NCI-H1694 (cell line): ENCODE measurements around the gene NPAS3.

Experiments used
- DNase-seq: peaks from one replicate; lab custom pipeline; 2025; lab: John Stamatoyannopoulos, UW

The NPAS3 gene

GRCh38 chr14:33441633-33442032 lies 503.0 kb downstream of the NPAS3 start:
- no peak for DNase-seq

GRCh38 chr14:33444136-33444535 lies 505.5 kb downstream of the NPAS3 start:
- DNase-seq: no peak

- no peak for DNase-seq
These were observed 510.6 kb downstream of the NPAS3 start for GRCh38 chr14:33449268-33449667.

GRCh38 chr14:33449703-33450395 lies 511.2 kb downstream of the NPAS3 start:
- DNase-seq: no peak

- DNase-seq: no peak
These were observed 511.7 kb downstream of the NPAS3 start for GRCh38 chr14:33450416-33450815.

- no peak for DNase-seq
These were observed 512.5 kb downstream of the NPAS3 start for GRCh38 chr14:33451211-33451610.

- no peak for DNase-seq
These were observed 514.3 kb downstream of the NPAS3 start for GRCh38 chr14:33452995-33453394.

- no peak for DNase-seq
These were observed 515.4 kb downstream of the NPAS3 start for GRCh38 chr14:33454022-33454595.

GRCh38 chr14:33454707-33455106 lies 516.0 kb downstream of the NPAS3 start:
- DNase-seq: no peak

GRCh38 chr14:33455654-33456345 lies 517.1 kb downstream of the NPAS3 start:
- no peak for DNase-seq

- no peak for DNase-seq
These were observed 518.3 kb downstream of the NPAS3 start for GRCh38 chr14:33457021-33457420.

GRCh38 chr14:33457617-33458016 lies 518.9 kb downstream of the NPAS3 start:
- no peak for DNase-seq

GRCh38 chr14:33460164-33460563 lies 521.5 kb downstream of the NPAS3 start:
- DNase-seq: no peak

GRCh38 chr14:33461036-33461435 lies 522.4 kb downstream of the NPAS3 start:
- DNase-seq: no peak

- DNase-seq: no peak
These were observed 525.1 kb downstream of the NPAS3 start for GRCh38 chr14:33463731-33464130.

GRCh38 chr14:33464254-33464962 lies 525.7 kb downstream of the NPAS3 start:
- DNase-seq: no peak

- DNase-seq: peak; percentile 65
These were observed 527.4 kb downstream of the NPAS3 start for GRCh38 chr14:33465846-33466700.

GRCh38 chr14:33467971-33468370 lies 529.3 kb downstream of the NPAS3 start:
- no peak for DNase-seq

- no peak for DNase-seq
These were observed 531.2 kb downstream of the NPAS3 start for GRCh38 chr14:33469898-33470297.

GRCh38 chr14:33471776-33472175 lies 533.1 kb downstream of the NPAS3 start:
- no peak for DNase-seq

GRCh38 chr14:33475623-33476022 lies 536.9 kb downstream of the NPAS3 start:
- DNase-seq: peak; percentile 49

GRCh38 chr14:33477797-33478196 lies 539.1 kb downstream of the NPAS3 start:
- no peak for DNase-seq
